Measurements from ENCODE around the gene VSX1. TPM values are rescaled to one million over a fixed set of nuclear protein-coding genes. Genes with fewer than 3 reads are reported as not detected.

VSX1 gene
- total RNA-seq, 4 donors from 2014 or later = not detected

DNA sequence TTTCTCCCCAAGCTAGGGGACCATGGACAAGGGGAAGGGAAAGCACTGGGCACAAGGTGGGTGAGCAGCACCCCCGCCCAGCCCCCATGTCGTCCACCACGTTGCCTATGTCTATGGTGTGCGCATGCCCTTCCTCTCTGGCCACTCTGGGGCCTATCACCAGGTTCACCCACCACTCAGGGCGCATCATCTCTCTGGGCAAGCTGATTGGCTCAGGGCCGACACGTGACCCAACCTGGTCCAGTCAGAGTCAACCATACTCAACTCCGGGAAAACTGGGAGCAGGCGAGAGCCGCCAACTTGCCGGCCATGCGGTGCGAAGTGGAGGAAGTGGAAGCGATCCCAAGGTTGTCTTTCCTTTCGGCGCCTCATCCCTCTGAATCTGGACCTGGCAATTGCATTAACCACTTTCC lies 49.9 kb downstream of the VSX1 start:
- Histone ChIP-seq H3K27ac (peak overlapping the region in 3 of 4 donors; percentile 82 to 88 (median 86)), H3K4me3 (no peak overlapping the region), H3K4me1 (peaks cover 6 to 73% (median 47%) of the 10 kb centered on the region in 3 donors), H3K9me3 (no peaks in the 10 kb centered on the region), H3K36me3 (peaks cover 0 to 17% of the 10 kb centered on the region in 2 donors), H3K27me3 (no peaks in the 10 kb centered on the region)
- no peak for ATAC-seq
- TF ChIP-seq POLR2AphosphoS5 (IDR thresholded peaks at IDR 0.05) (no peak), POLR2A (IDR thresholded peaks at IDR 0.05) (no peak), CTCF (IDR thresholded peaks at IDR 0.05) (no peak), EP300 (IDR thresholded peaks at IDR 0.05) (no peak)
- 90% methylated on average over 9 of the region's 16 CpGs; no CpG with 5 or more reads in 1 of the 2 donors for WGBS, 2 donors (ENCODE audit: low coverage in 1 of 2)

DNA sequence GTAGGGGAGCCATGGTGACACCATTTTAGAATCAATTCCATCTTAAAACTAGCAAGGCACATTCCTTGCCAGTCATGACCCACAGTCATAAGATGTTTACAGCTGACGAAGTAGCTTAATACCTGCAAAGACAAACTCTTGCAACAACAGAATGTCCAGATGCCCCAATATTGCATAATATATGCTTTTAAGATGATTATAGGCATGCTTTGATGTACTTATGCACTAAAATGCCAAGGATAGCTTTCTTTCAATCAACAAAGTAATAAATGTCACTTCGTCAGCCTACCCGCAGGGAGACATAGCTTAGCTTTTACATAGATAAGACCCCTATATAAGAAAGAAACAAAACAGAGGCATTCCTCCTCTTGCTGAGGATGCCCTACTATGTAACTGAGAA lies 50.7 kb downstream of the VSX1 start:
- WGBS, 2 donors (ENCODE audit: low coverage in 1 of 2) = 63 to 78% methylated on average over 2 to 3 of the region's 3 CpGs
- no peak for ATAC-seq
- Histone ChIP-seq H3K27ac (peak overlapping the region in 2 of 4 donors; percentile 82 to 86), H3K4me1 (peaks cover 6 to 71% (median 40%) of the 10 kb centered on the region in 3 donors), H3K9me3 (no peaks in the 10 kb centered on the region), H3K36me3 (peaks cover 0 to 17% of the 10 kb centered on the region in 2 donors), H3K4me3 (no peak overlapping the region), H3K27me3 (no peaks in the 10 kb centered on the region)
- TF ChIP-seq POLR2A (IDR thresholded peaks at IDR 0.05) (no peak), EP300 (IDR thresholded peaks at IDR 0.05) (no peak), POLR2AphosphoS5 (IDR thresholded peaks at IDR 0.05) (no peak), CTCF (IDR thresholded peaks at IDR 0.05) (no peak)

- H3K27me3 ChIP-seq = no peaks in the 10 kb centered on the region
- 86 to 92% methylated on average over 1 of the region's 8 CpGs for WGBS, 2 donors (ENCODE audit: low coverage in 1 of 2)
- TF ChIP-seq POLR2A (IDR thresholded peaks at IDR 0.05) (no peak), POLR2AphosphoS5 (IDR thresholded peaks at IDR 0.05) (no peak), CTCF (IDR thresholded peaks at IDR 0.05) (no peak), EP300 (IDR thresholded peaks at IDR 0.05) (no peak)
- no peak for ATAC-seq
- H3K36me3 ChIP-seq = peaks cover 0 to 20% of the 10 kb centered on the region in 2 donors
- peak overlapping the region in 1 of 4 donors; percentile 82 for H3K27ac ChIP-seq
- no peak overlapping the region for H3K4me3 ChIP-seq
- H3K9me3 ChIP-seq = no peaks in the 10 kb centered on the region
- H3K4me1 ChIP-seq = peaks cover 6 to 66% (median 35%) of the 10 kb centered on the region in 3 donors
These were observed 51.2 kb downstream of the VSX1 start for GRCh38 chr20:25030649-25031207.

- no peaks in the 10 kb centered on the region for H3K9me3 ChIP-seq
- H3K27me3 ChIP-seq = no peaks in the 10 kb centered on the region
- ATAC-seq = no peak
- no peak for TF ChIP-seq POLR2A (IDR thresholded peaks at IDR 0.05)
- no peak for TF ChIP-seq POLR2AphosphoS5 (IDR thresholded peaks at IDR 0.05)
- no peak for TF ChIP-seq EP300 (IDR thresholded peaks at IDR 0.05)
- no peak for TF ChIP-seq CTCF (IDR thresholded peaks at IDR 0.05)
- peaks cover 0 to 20% of the 10 kb centered on the region in 2 donors for H3K36me3 ChIP-seq
- H3K4me3 ChIP-seq = no peak overlapping the region
- 97% methylated on average over 4 to 5 of the region's 5 CpGs for WGBS, 2 donors (ENCODE audit: low coverage in 1 of 2)
- peaks cover 6 to 60% (median 30%) of the 10 kb centered on the region in 3 donors for H3K4me1 ChIP-seq
- no peak overlapping the region for H3K27ac ChIP-seq
These were observed 51.8 kb downstream of the VSX1 start for GRCh38 chr20:25030007-25030648.

Data from gastroesophageal sphincter (tissue), 4 donors.